Occipital lobe (tissue), 2 donors: Measurements from ENCODE around the gene PCDHGA1. TPM values are rescaled to one million over a fixed set of nuclear protein-coding genes. Genes with fewer than 3 reads are reported as not detected.

Experiments used
- DNase-seq: peaks from one replicate; lab custom pipeline; 2025; lab: John Stamatoyannopoulos, UW
- total RNA-seq: library from RNA; depleted of rRNA; stranded (reverse); fragments of >200 nt; gene quantifications from one replicate; pipeline ENCODE4 v1.2.3, GENCODE V29; 2014

The PCDHGA1 gene
- total RNA-seq, 1 donor from 2014 or later, result 4.8 TPM

DNA sequence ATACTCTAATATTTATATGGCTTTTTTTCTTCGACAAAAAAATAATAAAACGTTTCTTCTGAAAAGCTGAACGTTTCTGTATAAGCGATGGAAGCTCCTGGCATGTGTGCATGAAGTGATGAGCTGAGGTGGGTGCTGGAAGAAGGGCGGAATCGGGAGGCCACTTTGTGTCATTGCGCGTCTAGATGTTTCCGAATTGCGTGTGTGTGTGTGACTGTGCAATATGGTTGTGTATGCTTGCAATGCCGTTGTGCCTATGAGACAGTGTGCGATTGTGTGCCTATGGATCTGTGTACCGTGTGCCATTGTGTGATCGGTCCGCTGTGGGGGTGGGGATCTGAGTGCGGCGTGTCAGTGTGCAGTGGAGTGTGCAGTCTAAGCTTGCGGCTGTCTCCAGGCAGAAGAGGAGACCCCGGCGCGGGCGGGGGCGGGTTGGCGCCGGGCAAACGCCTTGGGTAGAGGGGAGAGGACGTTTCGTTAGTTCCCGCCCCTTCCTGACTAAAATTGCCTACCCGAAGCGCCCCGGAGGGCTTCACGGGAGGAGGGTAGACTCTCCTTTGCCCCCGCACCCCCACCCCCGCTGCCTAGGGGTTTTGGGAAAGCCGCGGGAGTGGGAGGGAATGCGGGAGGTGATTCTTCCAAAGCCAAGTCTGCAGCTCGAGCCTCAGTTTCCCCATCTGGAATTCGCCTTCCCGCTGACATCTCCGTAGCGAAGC lies 182.8 kb downstream of the PCDHGA1 start:
- peak; percentile 66 for DNase-seq

DNA sequence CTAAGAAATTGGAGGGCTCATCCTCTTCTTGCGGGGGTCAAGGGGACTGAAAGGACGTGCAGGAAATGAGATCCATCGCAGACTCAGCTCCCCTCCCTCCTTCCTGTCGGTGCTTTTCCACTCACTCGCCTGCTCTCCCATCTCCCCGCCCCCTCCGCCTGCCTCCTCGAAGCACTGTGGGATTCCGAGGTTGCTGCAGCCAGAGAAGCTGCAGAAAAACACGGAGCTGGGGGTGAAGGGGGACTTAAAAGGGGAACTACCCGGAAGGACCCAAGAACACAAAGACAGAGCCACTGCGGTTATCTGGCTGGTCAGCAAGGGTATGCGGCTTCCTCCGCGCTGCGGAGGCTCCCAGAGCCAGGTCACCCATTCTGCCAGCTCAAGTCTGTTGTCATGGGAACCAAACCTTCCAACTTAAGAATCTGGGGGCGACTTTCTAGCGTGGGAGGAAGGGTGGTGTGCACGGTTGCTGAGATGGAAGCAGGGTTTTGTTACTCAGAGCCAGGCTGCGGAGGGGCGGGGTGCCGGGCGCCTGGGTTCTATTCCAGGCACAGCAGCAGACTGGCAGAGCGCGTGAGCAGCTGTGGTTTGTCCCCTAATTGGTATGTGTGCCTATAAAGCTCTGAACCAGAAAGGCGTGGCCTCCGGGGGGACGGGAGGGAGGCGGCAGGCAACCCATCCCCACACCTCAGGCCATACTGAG lies 183.5 kb downstream of the PCDHGA1 start:
- DNase-seq, result peak; percentile 91

DNA sequence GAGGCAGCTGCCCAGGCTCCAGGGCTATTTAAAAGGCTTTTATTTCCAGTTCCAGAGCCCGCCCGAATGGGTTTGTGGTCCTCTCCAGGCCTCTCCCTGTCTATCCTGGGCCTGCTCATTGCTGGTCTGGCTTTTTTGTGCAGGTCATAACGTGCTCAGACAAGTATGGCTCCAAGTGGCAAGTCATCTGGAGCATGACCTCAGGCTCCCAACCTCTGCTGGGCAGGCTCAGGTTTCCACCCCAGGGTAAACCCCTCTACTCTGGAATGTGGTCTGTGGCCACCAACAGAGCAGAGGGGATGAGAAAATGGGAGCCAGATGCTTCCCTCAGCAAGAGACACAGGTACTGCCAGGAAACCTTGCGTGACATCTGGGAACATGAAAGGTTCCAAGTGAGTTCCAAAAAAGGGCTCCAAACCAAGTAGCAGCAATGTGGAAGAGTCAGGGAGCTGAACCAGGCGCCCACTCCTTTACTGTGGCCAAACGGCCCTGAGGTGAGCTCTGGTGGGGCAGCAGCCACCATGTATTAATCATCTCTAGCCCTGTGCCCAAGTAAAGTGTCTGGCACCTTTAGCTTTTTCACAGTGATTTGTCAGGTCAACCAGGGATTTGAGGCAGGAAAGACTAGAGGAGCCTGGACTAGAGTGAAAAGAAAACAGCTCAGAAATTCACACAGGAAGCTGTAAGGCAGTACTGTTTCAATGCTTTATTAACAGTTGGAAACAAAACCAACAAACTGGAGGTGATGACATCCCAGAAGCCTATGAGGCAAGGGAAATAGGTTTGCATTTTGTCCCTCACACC lies 184.2 kb downstream of the PCDHGA1 start:
- DNase-seq, result no peak

DNA sequence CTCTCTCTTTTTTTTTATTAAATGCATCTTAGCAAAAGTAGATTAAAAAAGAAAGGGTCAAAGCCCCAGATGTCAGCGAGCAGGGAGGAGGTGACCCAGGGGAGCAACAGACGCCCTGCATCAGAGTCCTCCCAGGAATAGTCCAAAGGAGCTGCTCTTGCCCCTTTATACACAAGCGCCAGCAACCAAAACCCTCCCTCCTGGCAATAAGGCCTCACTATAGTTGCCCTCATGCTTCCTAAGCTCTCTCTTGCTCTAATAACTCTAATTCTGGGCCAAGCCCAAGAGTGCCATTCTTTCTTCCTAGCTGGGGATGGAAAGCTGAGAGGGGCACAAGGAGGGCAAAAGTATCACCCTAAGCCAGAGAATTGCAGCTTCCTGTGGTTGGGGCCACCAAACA lies 184.8 kb downstream of the PCDHGA1 start:
- DNase-seq, result no peak

- DNase-seq, result no peak
Observed at GRCh38 chr5:141515946-141516671, 185.8 kb downstream of the PCDHGA1 start.

- DNase-seq, result no peak
Observed at GRCh38 chr5:141516672-141517025, 186.3 kb downstream of the PCDHGA1 start.

GRCh38 chr5:141517312-141517711 lies 187.0 kb downstream of the PCDHGA1 start:
- DNase-seq, result no peak

DNA sequence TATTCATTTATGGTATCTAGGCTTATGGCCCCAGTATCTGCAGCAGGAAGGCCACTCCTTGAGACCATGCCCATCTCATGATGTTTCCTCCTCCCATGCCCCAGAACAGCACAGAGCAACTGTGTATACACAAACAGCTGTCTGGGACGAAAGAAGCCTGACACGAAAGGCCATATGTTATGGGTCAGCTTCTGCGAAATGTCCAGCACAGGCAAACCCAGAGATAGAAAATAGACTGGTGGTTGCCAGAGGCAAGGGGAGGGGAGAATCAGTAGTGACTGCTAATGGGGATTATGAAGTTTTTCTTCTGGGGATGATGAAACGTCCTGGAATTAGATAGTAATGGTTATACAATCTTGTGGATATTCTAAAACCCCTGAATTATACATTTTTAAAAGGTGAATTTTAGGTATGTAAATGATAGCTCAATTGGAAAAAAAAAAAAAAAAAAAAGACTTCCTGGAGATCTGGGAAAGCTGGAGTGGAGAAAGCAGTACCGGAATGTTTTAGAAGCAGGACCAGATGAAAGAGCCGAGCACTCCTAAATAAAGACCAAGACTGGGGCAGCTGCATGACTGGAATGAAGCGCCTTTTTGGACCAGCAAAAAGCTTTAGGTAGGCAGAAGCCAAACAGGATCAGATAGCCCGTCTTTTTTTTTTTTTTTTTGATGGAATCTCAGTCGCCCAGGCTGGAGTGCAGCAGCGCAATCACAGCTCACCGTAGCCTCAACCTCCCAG lies 187.7 kb downstream of the PCDHGA1 start:
- no peak for DNase-seq

- no peak for DNase-seq
Observed at GRCh38 chr5:141518618-141519015, 188.3 kb downstream of the PCDHGA1 start.

DNA sequence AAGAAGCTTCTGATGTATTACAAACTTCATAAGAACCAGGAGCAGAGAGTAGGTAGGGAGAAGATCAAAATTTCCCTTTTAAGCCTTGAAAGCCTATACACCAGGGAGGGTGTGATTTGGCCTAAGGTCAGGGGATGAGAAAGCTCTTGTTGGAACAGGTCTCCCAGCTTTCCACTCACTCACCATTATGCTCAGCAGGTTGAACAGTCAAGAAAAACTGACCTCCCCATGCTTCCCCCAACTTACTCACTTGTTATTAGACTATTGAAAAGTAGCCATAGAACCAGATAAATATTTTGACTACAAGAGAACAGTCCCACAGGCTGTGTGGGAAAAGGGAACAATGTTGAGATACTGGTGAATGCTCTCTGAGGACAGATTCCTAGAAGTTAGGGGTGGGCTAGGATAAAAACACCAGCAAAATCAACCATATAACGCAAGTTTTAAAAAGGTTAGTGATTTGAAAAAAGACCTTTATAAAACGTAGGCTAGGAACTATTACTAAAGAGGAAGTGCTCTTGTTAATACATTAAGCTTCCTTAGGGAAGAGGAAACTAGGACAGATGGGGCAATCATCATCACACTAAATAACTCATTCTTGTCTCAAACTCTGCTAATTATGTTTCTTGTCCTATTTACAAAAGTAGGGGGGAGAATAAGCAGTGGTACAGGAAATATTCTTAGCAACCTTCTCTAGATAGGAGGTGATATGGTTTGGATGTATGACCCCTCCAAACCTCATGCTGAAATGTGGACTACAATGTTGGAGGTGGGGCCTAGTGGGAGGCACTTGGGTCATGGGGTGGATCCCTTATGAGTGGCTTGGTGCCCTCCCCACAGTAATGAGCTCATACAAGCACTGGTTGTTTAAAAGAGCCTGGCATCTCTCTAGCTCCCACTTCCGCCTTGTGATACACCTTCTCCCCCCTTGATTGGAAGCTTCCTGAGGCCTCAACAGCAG lies 189.6 kb downstream of the PCDHGA1 start:
- DNase-seq, result no peak

DNA sequence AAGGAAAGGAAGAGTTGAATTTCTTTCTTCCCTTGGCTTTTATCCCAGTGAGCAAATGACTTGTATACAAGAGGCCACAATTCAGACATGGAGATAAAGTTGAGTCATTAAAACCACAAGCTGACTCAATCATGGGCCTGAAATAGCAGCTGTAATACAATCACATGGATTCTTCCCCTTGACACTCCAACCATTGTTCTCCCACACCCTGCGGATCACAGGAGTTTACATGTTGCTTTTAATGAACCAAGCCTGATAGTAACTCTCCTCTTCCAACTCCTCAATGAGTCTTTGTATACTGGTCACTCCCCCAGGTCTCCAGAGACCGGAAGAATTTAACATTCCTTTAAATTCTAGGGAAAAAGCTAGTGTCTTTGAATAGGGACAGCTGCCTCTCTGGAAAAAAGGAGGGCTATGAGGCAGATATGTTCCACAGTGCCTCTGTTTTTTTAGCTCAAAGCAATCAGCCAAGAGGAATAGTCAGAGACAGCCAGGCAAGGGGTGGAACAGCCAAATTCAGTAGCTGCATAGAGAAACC lies 191.0 kb downstream of the PCDHGA1 start:
- DNase-seq, result peak; percentile 50

DNA sequence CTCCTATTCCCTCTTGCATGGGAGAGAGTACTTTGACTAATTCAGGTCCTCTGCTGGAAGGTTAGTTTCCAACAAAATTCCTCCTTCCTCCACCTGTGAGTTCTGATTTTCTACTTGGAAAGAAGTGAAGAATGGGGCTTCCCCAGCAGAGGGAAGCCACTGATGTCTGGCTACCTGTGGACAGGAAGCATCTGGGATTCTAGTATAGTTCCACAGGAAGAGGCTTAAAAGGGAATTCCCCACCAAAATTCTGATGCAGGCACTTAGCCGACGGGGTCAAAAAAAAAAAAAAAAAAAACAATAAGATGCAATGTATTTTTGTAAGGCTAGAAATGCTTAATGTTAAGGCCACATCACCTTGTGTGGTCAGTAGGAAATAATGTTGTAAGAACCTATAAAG lies 192.0 kb downstream of the PCDHGA1 start:
- DNase-seq, result no peak

DNA sequence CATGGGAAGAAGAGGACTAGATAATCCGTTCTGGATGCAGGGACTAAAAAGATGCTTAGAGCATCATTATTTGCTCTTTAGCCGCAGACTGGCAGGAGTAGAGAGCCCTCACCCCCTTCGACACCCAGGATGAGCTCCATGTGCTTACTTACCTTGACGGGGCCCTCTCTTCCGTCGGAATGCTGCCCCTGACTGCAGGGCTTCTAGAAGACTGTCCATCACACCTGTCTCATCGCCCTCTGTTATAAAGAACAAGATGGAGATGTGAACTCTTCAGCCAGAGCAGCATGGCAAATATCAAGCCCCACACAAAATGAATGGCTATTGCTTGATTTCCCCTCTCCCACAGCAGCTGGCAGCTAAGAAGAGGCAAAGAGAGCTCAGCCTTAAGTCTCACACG lies 193.7 kb downstream of the PCDHGA1 start:
- no peak for DNase-seq

GRCh38 chr5:141524604-141525597 lies 194.6 kb downstream of the PCDHGA1 start:
- peak; percentile 75 for DNase-seq

- no peak for DNase-seq
Observed at GRCh38 chr5:141525653-141526052, 195.3 kb downstream of the PCDHGA1 start.

DNA sequence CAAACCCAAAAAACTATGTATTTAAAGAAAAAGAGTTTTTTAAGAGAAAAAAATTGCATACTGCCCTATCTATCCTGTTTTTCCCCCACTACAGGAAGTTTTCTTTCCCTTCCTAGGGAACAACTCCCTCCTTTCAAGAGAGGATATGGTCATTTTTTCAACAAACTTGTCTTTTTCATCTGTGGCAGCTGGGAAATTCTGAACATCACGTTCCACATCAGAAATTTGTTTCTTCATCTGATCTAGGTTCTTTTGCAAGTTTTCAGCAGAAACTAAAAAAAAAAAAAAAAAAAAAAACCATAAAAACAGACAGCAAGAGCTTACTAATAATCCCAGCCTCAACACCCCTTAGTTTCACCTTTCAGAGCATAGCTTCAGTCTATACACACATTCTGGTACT lies 197.1 kb downstream of the PCDHGA1 start:
- no peak for DNase-seq

DNA sequence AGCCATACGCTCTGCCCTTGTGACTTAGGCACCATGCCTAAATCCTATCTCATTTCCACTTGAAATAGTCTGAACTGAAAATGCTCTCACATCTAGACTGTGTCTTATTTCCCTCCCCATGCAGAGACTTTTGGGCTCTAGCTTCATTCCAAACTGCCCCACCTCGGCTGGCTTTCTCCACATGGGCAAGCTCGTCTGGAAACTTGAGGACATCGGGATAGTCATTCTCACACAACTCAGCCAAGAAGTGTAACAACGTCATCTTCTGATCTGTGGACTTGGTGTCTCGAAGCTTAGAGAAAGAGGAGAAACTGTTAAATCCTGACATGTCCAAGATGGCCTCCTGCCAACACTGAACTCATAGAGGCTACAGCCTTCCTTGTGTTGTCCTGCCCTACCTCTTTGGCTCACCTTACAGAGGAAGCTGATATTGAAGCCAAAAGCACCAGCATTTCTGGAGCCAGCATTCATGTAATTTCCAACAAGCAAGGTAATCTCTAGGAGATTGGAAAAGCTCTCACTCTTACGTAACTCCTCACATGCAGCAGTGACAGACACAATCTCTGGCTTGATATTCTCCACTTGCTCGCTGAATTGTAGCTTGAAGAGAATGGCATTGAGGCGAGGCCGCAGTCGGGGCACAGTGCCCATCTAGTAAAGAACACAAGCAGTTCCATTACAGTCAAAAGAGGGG lies 198.1 kb downstream of the PCDHGA1 start:
- DNase-seq, result no peak

DNA sequence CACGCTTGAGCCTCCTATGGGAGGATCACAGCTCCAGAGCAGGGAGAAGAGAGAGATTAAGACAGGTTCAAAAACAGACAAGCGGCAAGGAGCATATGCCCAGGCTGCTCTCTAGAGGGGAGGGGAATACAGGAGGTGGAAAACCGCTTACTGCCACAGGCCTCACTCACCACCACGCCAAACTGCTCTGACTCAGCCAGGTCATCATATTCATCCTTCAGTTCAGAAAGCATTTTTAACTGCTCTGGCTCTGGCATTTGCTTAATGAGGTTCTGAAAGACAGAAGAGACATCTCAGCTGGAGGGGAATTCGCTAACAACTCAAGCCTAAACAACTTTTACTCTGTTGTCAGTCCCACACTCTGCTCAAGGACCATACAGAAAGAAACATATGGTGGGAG lies 198.7 kb downstream of the PCDHGA1 start:
- DNase-seq, result no peak
